Endothelial cell (in vitro differentiated cells): ENCODE data around the gene DOC2B. TPM values are rescaled to one million over a fixed set of nuclear protein-coding genes. Genes with fewer than 3 reads are reported as not detected.
A peak's percentile ranks its signal among the peaks of the same experiment; 100 is the strongest.

Source experiments
- DNase-seq: peaks from one replicate; pipeline ENCODE4 v3.0.0; 2021; ENCODE audit warnings: low spot score
- H3K27ac Mint-ChIP-seq: one replicate; pipeline ENCODE4 v1.8.0; 2021; ENCODE audit warnings: mixed read lengths, inconsistent platforms; ENCODE audit not compliant: unreplicated experiment
- H3K27me3 Mint-ChIP-seq: one replicate; pipeline ENCODE4 v1.8.0; 2021; ENCODE audit warnings: mild to moderate bottlenecking, moderate library complexity, mixed read lengths, inconsistent platforms; ENCODE audit not compliant: unreplicated experiment
- H3K36me3 Mint-ChIP-seq: one replicate; pipeline ENCODE4 v1.8.0; 2021; ENCODE audit warnings: mild to moderate bottlenecking, low read depth, mixed read lengths, inconsistent platforms; ENCODE audit not compliant: unreplicated experiment
- H3K4me1 Mint-ChIP-seq: one replicate; pipeline ENCODE4 v1.8.0; 2021; ENCODE audit warnings: mild to moderate bottlenecking, mixed read lengths, inconsistent platforms; ENCODE audit not compliant: unreplicated experiment
- H3K4me3 Mint-ChIP-seq: one replicate; pipeline ENCODE4 v1.8.0; 2021; ENCODE audit warnings: mild to moderate bottlenecking, mixed read lengths, inconsistent platforms; ENCODE audit not compliant: unreplicated experiment
- H3K9me3 Mint-ChIP-seq: one replicate; pipeline ENCODE4 v1.8.0; 2021; ENCODE audit warnings: mixed read lengths, inconsistent platforms; ENCODE audit not compliant: unreplicated experiment
- total RNA-seq: library from RNA; stranded (reverse); fragmentation: NEBNext Ultra II Directional; extraction: Animal tissue kit (Norgen Biotek cat#: 25700); gene quantifications from one replicate; pipeline ENCODE4 v1.2.1, GENCODE V29; 2021; ENCODE audit not compliant: unreplicated experiment
- TF ChIP-seq, protein P1 (sequence below): fragments of 200-600 bp; sonication (generic); IDR thresholded peaks from one replicate; pipeline ENCODE4 v1.5.0; 2021; ENCODE audit warnings: antibody characterized with exemption; ENCODE audit not compliant: unreplicated experiment

DOC2B gene
- total RNA-seq, 1 donor from 2014 or later = 0.33 TPM

DNA sequence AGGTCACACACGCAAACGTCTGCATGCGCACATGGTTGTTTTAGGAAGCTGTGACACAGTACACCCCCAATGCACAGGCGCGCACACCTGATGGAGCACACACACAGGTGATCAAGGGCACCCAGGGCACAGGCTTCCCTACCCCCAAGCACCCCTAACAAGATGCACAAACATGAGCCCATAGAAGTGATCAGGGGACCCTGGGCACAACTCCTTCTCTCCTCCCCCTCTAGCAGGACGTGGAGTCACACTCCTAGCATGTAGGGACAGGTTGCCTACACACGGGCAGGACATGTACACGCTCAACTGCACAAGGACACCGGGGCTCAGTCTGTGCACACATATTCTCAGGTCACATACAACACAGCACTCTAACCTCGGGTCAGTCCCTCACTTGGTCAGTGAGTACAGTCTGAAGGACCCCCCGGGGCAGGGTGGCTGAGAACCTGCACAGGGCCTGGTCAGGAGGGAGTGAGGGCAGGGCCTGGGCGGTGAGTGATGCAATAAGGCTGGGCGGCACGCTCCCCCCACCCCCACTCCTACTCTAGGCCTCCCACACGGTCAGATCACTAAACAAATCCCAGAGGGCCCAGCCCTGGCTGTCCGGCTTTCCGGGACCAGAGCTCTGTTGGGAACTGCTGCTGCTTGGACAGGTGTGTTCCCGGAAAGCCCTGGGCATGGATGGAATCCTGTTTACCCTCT, 751 bp upstream of the DOC2B start:
- TF ChIP-seq, protein P1, sequence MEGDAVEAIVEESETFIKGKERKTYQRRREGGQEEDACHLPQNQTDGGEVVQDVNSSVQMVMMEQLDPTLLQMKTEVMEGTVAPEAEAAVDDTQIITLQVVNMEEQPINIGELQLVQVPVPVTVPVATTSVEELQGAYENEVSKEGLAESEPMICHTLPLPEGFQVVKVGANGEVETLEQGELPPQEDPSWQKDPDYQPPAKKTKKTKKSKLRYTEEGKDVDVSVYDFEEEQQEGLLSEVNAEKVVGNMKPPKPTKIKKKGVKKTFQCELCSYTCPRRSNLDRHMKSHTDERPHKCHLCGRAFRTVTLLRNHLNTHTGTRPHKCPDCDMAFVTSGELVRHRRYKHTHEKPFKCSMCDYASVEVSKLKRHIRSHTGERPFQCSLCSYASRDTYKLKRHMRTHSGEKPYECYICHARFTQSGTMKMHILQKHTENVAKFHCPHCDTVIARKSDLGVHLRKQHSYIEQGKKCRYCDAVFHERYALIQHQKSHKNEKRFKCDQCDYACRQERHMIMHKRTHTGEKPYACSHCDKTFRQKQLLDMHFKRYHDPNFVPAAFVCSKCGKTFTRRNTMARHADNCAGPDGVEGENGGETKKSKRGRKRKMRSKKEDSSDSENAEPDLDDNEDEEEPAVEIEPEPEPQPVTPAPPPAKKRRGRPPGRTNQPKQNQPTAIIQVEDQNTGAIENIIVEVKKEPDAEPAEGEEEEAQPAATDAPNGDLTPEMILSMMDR = no peak
- no peaks in the 10 kb centered on the region for H3K9me3 Mint-ChIP-seq
- H3K4me1 Mint-ChIP-seq = peaks cover 4% of the 10 kb centered on the region
- H3K36me3 Mint-ChIP-seq = peaks cover 7% of the 10 kb centered on the region
- no peak overlapping the region for H3K27ac Mint-ChIP-seq
- DNase-seq = no peak
- H3K4me3 Mint-ChIP-seq = peak overlapping the region; percentile 81
- peaks cover 20% of the 10 kb centered on the region for H3K27me3 Mint-ChIP-seq

DNA sequence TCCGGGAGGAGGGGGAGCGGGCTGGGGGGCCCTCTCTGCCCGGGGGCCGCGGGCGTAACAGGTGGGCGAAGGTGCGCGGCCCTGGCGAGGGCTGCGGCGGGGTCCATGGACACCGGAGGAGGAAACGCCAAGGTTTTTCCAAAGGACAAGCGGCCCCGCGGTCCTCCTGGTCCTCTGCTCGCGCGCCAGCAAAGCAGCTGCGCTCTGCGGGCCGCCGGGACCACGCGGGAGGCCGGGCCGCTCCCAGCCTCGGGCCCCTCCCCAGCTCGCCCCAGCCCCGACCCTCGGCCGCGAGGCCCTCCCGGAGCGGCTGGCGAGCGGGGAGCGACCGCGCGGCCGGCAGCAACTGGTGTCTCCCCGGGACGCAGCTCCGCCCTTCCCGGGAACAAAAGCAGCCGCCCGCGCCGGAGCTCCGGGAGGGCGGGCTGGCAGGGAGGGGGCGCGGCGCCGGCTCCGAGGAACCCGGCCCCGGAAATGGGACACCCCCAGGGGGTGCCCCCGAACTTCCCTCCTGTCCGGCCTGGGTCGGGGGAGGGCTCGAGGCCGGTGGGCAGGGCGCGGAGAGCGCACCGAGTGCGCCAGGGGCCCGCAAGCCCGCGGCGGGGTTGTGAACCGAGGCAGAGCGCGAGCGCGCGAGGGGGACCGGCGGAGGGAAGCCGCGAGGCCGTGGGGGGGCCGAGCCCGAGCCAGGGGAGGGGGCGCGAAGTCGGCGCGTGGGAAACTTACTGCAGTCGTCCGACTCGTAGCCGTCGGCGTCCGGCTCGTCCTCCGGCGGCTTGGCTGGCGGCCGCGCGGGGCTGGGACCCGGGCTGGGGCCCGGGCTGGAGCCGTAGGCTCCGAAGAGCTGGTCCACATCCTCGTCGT, 837 bp downstream of the DOC2B start:
- no peak overlapping the region for H3K27ac Mint-ChIP-seq
- no peak for DNase-seq
- peaks cover 7% of the 10 kb centered on the region for H3K36me3 Mint-ChIP-seq
- H3K9me3 Mint-ChIP-seq = no peaks in the 10 kb centered on the region
- H3K27me3 Mint-ChIP-seq = peaks cover 20% of the 10 kb centered on the region
- TF ChIP-seq, protein P1 = no peak
- H3K4me3 Mint-ChIP-seq = no peak overlapping the region
- peaks cover 4% of the 10 kb centered on the region for H3K4me1 Mint-ChIP-seq

DNA sequence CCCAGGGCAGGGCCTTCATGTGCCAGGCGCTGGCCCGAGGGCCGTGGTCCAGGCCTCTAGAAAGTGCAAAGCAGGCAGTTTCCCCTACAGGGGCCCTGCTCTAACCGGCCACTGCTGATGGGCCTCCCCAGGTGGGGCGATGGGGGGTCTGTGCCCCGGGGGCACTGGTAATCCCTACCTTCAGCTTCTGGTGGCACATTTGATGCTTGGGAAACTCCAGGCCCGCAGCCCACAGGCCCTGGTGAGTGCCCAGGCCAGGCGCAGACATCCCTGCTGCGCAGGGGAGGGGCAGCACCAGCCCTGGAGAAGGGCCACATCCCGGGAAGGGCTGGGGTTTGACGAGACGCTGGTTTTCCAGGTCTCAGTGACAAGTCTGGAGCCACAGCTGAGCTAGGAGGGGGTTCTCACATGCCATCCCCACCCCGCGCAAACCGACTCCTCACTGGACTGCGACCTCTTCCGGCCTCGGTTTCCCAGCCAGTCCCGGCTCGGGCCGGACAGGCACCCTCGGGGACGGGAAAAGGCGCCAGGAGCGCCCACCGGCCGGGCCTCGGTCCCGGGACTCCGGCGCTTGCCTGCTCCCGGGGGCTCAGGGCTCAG, 1.6 kb downstream of the DOC2B start:
- TF ChIP-seq, protein P1 = no peak
- H3K4me3 Mint-ChIP-seq = no peak overlapping the region
- H3K27ac Mint-ChIP-seq = no peak overlapping the region
- H3K36me3 Mint-ChIP-seq = peaks cover 7% of the 10 kb centered on the region
- no peaks in the 10 kb centered on the region for H3K9me3 Mint-ChIP-seq
- H3K27me3 Mint-ChIP-seq = peaks cover 20% of the 10 kb centered on the region
- H3K4me1 Mint-ChIP-seq = peaks cover 4% of the 10 kb centered on the region
- DNase-seq = no peak

DNA sequence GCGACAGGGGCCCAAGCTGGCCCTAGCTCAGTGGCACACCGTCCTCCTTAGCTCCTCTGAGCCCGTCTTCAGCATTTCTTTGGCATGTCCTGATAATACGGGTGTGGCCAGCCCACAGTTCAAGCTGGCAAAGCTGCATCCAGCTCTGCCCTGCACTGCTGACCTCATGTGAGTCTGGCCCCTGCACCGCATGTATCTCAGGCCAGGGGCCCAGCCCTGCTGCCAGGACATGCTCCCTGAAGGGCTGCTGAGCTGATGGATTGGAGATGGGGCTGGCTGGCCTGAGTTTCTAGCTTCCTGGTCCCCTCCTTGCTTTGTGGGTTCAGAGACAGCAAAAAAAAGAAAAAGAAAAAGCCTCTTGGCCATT, 2.4 kb downstream of the DOC2B start:
- TF ChIP-seq, protein P1 = no peak
- Mint-ChIP-seq H3K27ac (no peak overlapping the region), H3K4me1 (peaks cover 4% of the 10 kb centered on the region), H3K36me3 (peaks cover 7% of the 10 kb centered on the region), H3K4me3 (no peak overlapping the region), H3K9me3 (no peaks in the 10 kb centered on the region), H3K27me3 (peaks cover 18% of the 10 kb centered on the region)
- no peak for DNase-seq
